ENCODE results near the gene DAZAP1. TPM values are rescaled to one million over a fixed set of nuclear protein-coding genes. Genes with fewer than 3 reads are reported as not detected.
A peak's percentile ranks its signal among the peaks of the same experiment; 100 is the strongest.

DAZAP1 gene
- total RNA-seq, 1 experiment from 2014 or later: 360 TPM

GRCh38 chr19:1410136-1410786 lies 2.9 kb downstream of the DAZAP1 start:
- Mint-ChIP-seq H3K27me3 (ENCODE audit: low read depth) (no peaks in the 10 kb centered on the region), H3K9me3 (no peaks in the 10 kb centered on the region), H3K4me3 (peak overlapping the region; percentile 95), H3K36me3 (peaks cover 24% of the 10 kb centered on the region), H3K27ac (peak overlapping the region; percentile 95), H3K4me1 (peaks cover 57% of the 10 kb centered on the region)
- DNase-seq (ENCODE audit: low spot score) (no peak), ATAC-seq (no peak)
- TF ChIP-seq JAZF1 (CRISPR knock-in tag; IDR thresholded peaks at IDR 0.05) (no peak), STAT6 (CRISPR knock-in tag; conservative IDR thresholded peaks at IDR 0.05; ENCODE audit: low read depth) (no peak), ZBTB21 (CRISPR knock-in tag; IDR thresholded peaks at IDR 0.05; ENCODE audit: borderline replicate concordance) (no peak), NR2C2 (CRISPR knock-in tag; IDR thresholded peaks at IDR 0.05) (no peak), FOXK1 (CRISPR knock-in tag; IDR thresholded peaks at IDR 0.05) (no peak), NR1H2 (CRISPR knock-in tag; IDR thresholded peaks at IDR 0.05) (no peak), IRF2 (CRISPR knock-in tag; IDR thresholded peaks at IDR 0.05; ENCODE audit: borderline replicate concordance, low read depth) (no peak), GTF2I (CRISPR knock-in tag; conservative IDR thresholded peaks at IDR 0.05) (no peak), NR3C1 (CRISPR knock-in tag; conservative IDR thresholded peaks at IDR 0.05; ENCODE audit: low read depth) (no peak), SP1 (CRISPR knock-in tag; conservative IDR thresholded peaks at IDR 0.05) (no peak), CDX4 (CRISPR knock-in tag; IDR thresholded peaks at IDR 0.05; ENCODE audit: borderline replicate concordance) (no peak), CBFB (CRISPR knock-in tag; IDR thresholded peaks at IDR 0.05; ENCODE audit: low read depth) (no peak), MXD4 (CRISPR knock-in tag; IDR thresholded peaks at IDR 0.05; ENCODE audit: borderline replicate concordance) (no peak), FOXJ3 (CRISPR knock-in tag; IDR thresholded peaks at IDR 0.05; ENCODE audit: borderline replicate concordance) (no peak), ZBTB43 (CRISPR knock-in tag; IDR thresholded peaks at IDR 0.05) (no peak), CREB1 (CRISPR knock-in tag; IDR thresholded peaks at IDR 0.05) (no peak), E2F1 (CRISPR knock-in tag; IDR thresholded peaks at IDR 0.05) (no peak)
- ChIA-PET CTCF (interaction anchor here (0.9 kb wide), 1 partner anchor 144 kb away, joined by 3 read pairs; no protein-coding TSS in a partner anchor), POLR2A (no interaction called here)

GRCh38 chr19:1410789-1411188 lies 3.4 kb downstream of the DAZAP1 start:
- peaks cover 26% of the 10 kb centered on the region for H3K36me3 Mint-ChIP-seq
- H3K27me3 Mint-ChIP-seq (ENCODE audit: low read depth): no peaks in the 10 kb centered on the region
- DNase-seq (ENCODE audit: low spot score) (no peak), ATAC-seq (no peak)
- CTCF ChIA-PET: no interaction called here
- POLR2A ChIA-PET: no interaction called here
- peaks cover 61% of the 10 kb centered on the region for H3K4me1 Mint-ChIP-seq
- peak overlapping the region; percentile 95 for H3K27ac Mint-ChIP-seq
- TF ChIP-seq IRF1 (CRISPR knock-in tag; IDR thresholded peaks at IDR 0.05) (no peak), E2F1 (CRISPR knock-in tag; IDR thresholded peaks at IDR 0.05) (no peak), CREB1 (CRISPR knock-in tag; IDR thresholded peaks at IDR 0.05) (no peak), KAT7 (CRISPR knock-in tag; IDR thresholded peaks at IDR 0.05; ENCODE audit: borderline replicate concordance) (no peak), ZBTB21 (CRISPR knock-in tag; IDR thresholded peaks at IDR 0.05; ENCODE audit: borderline replicate concordance) (no peak), ATF1 (CRISPR knock-in tag; IDR thresholded peaks at IDR 0.05) (no peak), FOXP1 (CRISPR knock-in tag; IDR thresholded peaks at IDR 0.05; ENCODE audit: borderline replicate concordance) (no peak), IRF2 (CRISPR knock-in tag; IDR thresholded peaks at IDR 0.05; ENCODE audit: borderline replicate concordance, low read depth) (no peak)
- no peaks in the 10 kb centered on the region for H3K9me3 Mint-ChIP-seq
- H3K4me3 Mint-ChIP-seq: peak overlapping the region; percentile 95
